Ascending aorta (tissue), 2 donors: ENCODE results near the gene KRTAP4-16. TPM values are rescaled to one million over a fixed set of nuclear protein-coding genes. Genes with fewer than 3 reads are reported as not detected.
"Not testable (repeated sequence)": the region's sequence is repeated elsewhere in the genome, so short reads cannot be mapped to it uniquely, and the experiment has no call there.

Experiments
- DNase-seq, 2 donors: peaks; one replicate each; pipeline ENCODE4 v3.0.0-alpha.2; 2019; ENCODE audit warnings: low spot score in 2 of 2
- H3K27ac ChIP-seq, 2 donors: fragments of 200-600 bp; sonication (generic); one replicate each; pipeline ENCODE4 v1.5.1; 2016 to 2017; ENCODE audit warnings: mild to moderate bottlenecking in 1 of 2
- H3K27me3 ChIP-seq: fragments of 200-600 bp; sonication (generic); one replicate; pipeline ENCODE4 v1.5.1; 2017
- H3K36me3 ChIP-seq, 2 donors: fragments of 200-600 bp; sonication (generic); one replicate each; pipeline ENCODE4 v1.5.1; 2016
- H3K4me1 ChIP-seq, 2 donors: fragments of 200-600 bp; sonication (generic); one replicate each; pipeline ENCODE4 v1.5.1; 2016 to 2017; ENCODE audit warnings: mild to moderate bottlenecking in 1 of 2
- H3K4me3 ChIP-seq, 2 donors: fragments of 200-600 bp; sonication (generic); one replicate each; pipeline ENCODE4 v1.5.1; 2016 to 2017; ENCODE audit warnings: mild to moderate bottlenecking in 1 of 2
- H3K9me3 ChIP-seq, 2 donors: fragments of 200-600 bp; sonication (generic); one replicate each; pipeline ENCODE4 v1.5.1; 2016
- CTCF ChIP-seq, 3 experiments: fragments of 200-600 bp in 2 of 3; fragments of 450-650 bp in 1 of 3; sonication (generic) in 2 of 3; IDR thresholded peaks; one replicate each; pipeline ENCODE4 v1.5.1; 2016 to 2019; ENCODE audit warnings: antibody characterized with exemption in 3 of 3, mild to moderate bottlenecking in 1 of 3, moderate library complexity in 1 of 3
- intact Hi-C: fragments of 100-400 bp; cut with DNase I; formaldehyde crosslinking; loops from one replicate; pipeline ENCODE4 v1.15.1; 2023
- total RNA-seq: library from RNA; depleted of rRNA; stranded (reverse); fragments of >200 nt; gene quantifications from one replicate; pipeline ENCODE4 v1.1.0, GENCODE V29; 2016

Gene KRTAP4-16
- total RNA-seq, 1 donor from 2014 or later = not detected

- no peak for DNase-seq
Measured at GRCh38 chr17:41121742-41122141, 19.7 kb upstream of the KRTAP4-16 start.

GRCh38 chr17:41119696-41120690, 18.0 kb upstream of the KRTAP4-16 start:
- H3K4me3 ChIP-seq, H3K4me1 ChIP-seq, H3K9me3 ChIP-seq, H3K27ac ChIP-seq, intact Hi-C loops, H3K27me3 ChIP-seq, H3K36me3 ChIP-seq, DNase-seq: not testable (repeated sequence)

More at GRCh38 chr17:41121742-41122141, 19.7 kb upstream of the KRTAP4-16 start:
- H3K4me1 ChIP-seq = no peaks in the 10 kb centered on the region
- H3K36me3 ChIP-seq = no peaks in the 10 kb centered on the region
- intact Hi-C loops = no loop called here
- H3K27me3 ChIP-seq = no peaks in the 10 kb centered on the region
- no peak overlapping the region for H3K4me3 ChIP-seq
- TF ChIP-seq CTCF (IDR thresholded peaks at IDR 0.05) = no peak
- no peaks in the 10 kb centered on the region for H3K9me3 ChIP-seq
- H3K27ac ChIP-seq = no peak overlapping the region

GRCh38 chr17:41118721-41119120, 16.7 kb upstream of the KRTAP4-16 start:
- no peak for TF ChIP-seq CTCF (IDR thresholded peaks at IDR 0.05)
- no peak overlapping the region for H3K27ac ChIP-seq
- no peaks in the 10 kb centered on the region for H3K27me3 ChIP-seq
- no peak overlapping the region for H3K4me3 ChIP-seq
- intact Hi-C loops = no loop called here
- no peaks in the 10 kb centered on the region for H3K4me1 ChIP-seq
- no peak for DNase-seq
- H3K9me3 ChIP-seq = no peaks in the 10 kb centered on the region
- no peaks in the 10 kb centered on the region for H3K36me3 ChIP-seq

- H3K27me3 ChIP-seq, intact Hi-C loops, H3K4me3 ChIP-seq, H3K36me3 ChIP-seq, H3K9me3 ChIP-seq, DNase-seq, H3K4me1 ChIP-seq, H3K27ac ChIP-seq: not testable (repeated sequence)
Measured at GRCh38 chr17:41117846-41118386, 15.9 kb upstream of the KRTAP4-16 start, which contains the start of gene KRTAP4-11. TSS of gene KRTAP4-11 (minus strand) at chr17:41118373. CDS start at chr17:41118315, 58 bp downstream.

GRCh38 chr17:41116297-41116696, 14.3 kb upstream of the KRTAP4-16 start:
- no peak for TF ChIP-seq CTCF (IDR thresholded peaks at IDR 0.05)
- H3K36me3 ChIP-seq = no peaks in the 10 kb centered on the region
- no peaks in the 10 kb centered on the region for H3K9me3 ChIP-seq
- no peaks in the 10 kb centered on the region for H3K27me3 ChIP-seq
- H3K4me1 ChIP-seq = no peaks in the 10 kb centered on the region
- H3K4me3 ChIP-seq = no peak overlapping the region
- no peak for DNase-seq
- intact Hi-C loops = no loop called here
- H3K27ac ChIP-seq = no peak overlapping the region

- Histone ChIP-seq H3K36me3 (no peaks in the 10 kb centered on the region), H3K9me3 (no peaks in the 10 kb centered on the region), H3K4me3 (no peak overlapping the region), H3K27me3 (no peaks in the 10 kb centered on the region), H3K4me1 (no peaks in the 10 kb centered on the region), H3K27ac (no peak overlapping the region)
- TF ChIP-seq CTCF (IDR thresholded peaks at IDR 0.05) = no peak
- no peak for DNase-seq
- intact Hi-C loops = no loop called here
Measured at GRCh38 chr17:41111151-41111885, 9.3 kb upstream of the KRTAP4-16 start.

- DNase-seq, H3K27ac ChIP-seq, H3K36me3 ChIP-seq, H3K4me1 ChIP-seq, H3K4me3 ChIP-seq, H3K27me3 ChIP-seq, intact Hi-C loops, H3K9me3 ChIP-seq: not testable (repeated sequence)
Measured at GRCh38 chr17:41108728-41109386, 6.8 kb upstream of the KRTAP4-16 start.
